Psoas muscle (tissue), 8 donors: ENCODE measurements around the gene ACSBG1. TPM values are rescaled to one million over a fixed set of nuclear protein-coding genes. Genes with fewer than 3 reads are reported as not detected.

Experiments
- ATAC-seq, 4 donors: fragments of 200-7000 bp; cut with Tn5 transposase; one replicate each; pipeline ENCODE4 v1.9.1; 2020; ENCODE audit warnings: moderate library complexity in 3 of 4, mild to moderate bottlenecking in 2 of 4
- DNase-seq, 2 donors: peaks; one replicate each; pipeline ENCODE4 v3.0.0-alpha.2; 2020
- H3K27ac ChIP-seq: fragments of 200-600 bp; one replicate; pipeline ENCODE4 v1.8.0; 2022
- H3K27me3 ChIP-seq, 3 donors: fragments of 200-600 bp in 1 of 3; one replicate each; pipeline versions ENCODE4 v1.6.1 to v1.8.0; 2013 to 2022; ENCODE audit warnings: low read length in 2 of 3, mild to moderate bottlenecking in 2 of 3, moderate library complexity in 1 of 3; ENCODE audit not compliant: insufficient read depth in 3 of 3
- H3K36me3 ChIP-seq, 2 donors: fragments of 200-600 bp in 1 of 2; one replicate each; pipeline versions ENCODE4 v1.6.1 to v1.8.0; 2013 to 2022; ENCODE audit warnings: low read depth in 1 of 2, mild to moderate bottlenecking in 1 of 2, moderate library complexity in 1 of 2; ENCODE audit not compliant: insufficient read depth in 1 of 2
- H3K4me1 ChIP-seq: fragments of 200-600 bp; one replicate; pipeline ENCODE4 v1.8.0; 2022
- H3K4me3 ChIP-seq: fragments of 200-600 bp; one replicate; pipeline ENCODE4 v1.8.0; 2022; ENCODE audit warnings: mild to moderate bottlenecking
- H3K9me3 ChIP-seq: fragments of 200-600 bp; one replicate; pipeline ENCODE4 v1.8.0; 2022
- WGBS, 3 donors: extraction: QIAGEN DNeasy Blood & Tissue Kit; methylation state at CpG; one replicate each; pipeline versions ENCODE4 v1.1.6 to v1.1.7; 2013; 5-methylcytosine and 5-hydroxymethylcytosine counted together
- intact Hi-C, 2 donors: fragments of 100-400 bp; cut with DNase I; formaldehyde crosslinking; loops; one replicate each; pipeline versions ENCODE4 v1.11.0 to v1.14.2; 2022
- polyA plus RNA-seq, 3 donors: library from polyadenylated mRNA; stranded (reverse); fragments of 200-250 nt; gene quantifications; one replicate each; pipeline ENCODE4 v1.2.3, GENCODE V29; 2013
- total RNA-seq, 4 donors: library from RNA; stranded (reverse); fragmentation: NEBNext Ultra II Directional in 2 of 4; extraction: Animal tissue kit (Norgen Biotek cat#: 25700) in 2 of 4; gene quantifications; one replicate each; pipeline versions ENCODE4 v1.2.1 to v1.2.4, GENCODE V29; 2021 to 2023
- TF ChIP-seq, protein P1 (sequence below): fragments of 200-600 bp; IDR thresholded peaks from one replicate; pipeline ENCODE4 v1.8.0; 2022; ENCODE audit warnings: antibody characterized with exemption
- donor health status: healthy with polysubstance abuse.
- donor health status: DM: no; HTN: no; CAD: no; lungs with moderate emphysema.
- donor health status: Bipolar disorder and iron deficiency.
- donor health status: healthy.
- donor health status: DM: yes; HTN: yes; CAD: no.
- donor health status: DM: no; HTN: no; CAD: no.
- donor health status: DM: no; HTN: no; CAD: no.
- donor health status: DM: yes; HTN: yes; CAD: no.

ACSBG1 gene
- total and polyA plus RNA-seq, 7 donors, result 0.12 to 0.64 (median 0.51) TPM; not detected in 3

GRCh38 chr15:78129077-78129750, 105.2 kb downstream of the ACSBG1 start:
- Histone ChIP-seq H3K27ac (peak overlapping the region; percentile 46), H3K9me3 (no peaks in the 10 kb centered on the region), H3K4me1 (peaks cover 19% of the 10 kb centered on the region), H3K27me3 (no peaks in the 10 kb centered on the region), H3K36me3 (no peaks in the 10 kb centered on the region), H3K4me3 (peak overlapping the region; percentile 4)
- intact Hi-C loops, result loop anchor here (5.0 kb wide), 3 partner anchors 33 to 113 kb away; no protein-coding TSS in a partner anchor
- TF ChIP-seq, protein P1, sequence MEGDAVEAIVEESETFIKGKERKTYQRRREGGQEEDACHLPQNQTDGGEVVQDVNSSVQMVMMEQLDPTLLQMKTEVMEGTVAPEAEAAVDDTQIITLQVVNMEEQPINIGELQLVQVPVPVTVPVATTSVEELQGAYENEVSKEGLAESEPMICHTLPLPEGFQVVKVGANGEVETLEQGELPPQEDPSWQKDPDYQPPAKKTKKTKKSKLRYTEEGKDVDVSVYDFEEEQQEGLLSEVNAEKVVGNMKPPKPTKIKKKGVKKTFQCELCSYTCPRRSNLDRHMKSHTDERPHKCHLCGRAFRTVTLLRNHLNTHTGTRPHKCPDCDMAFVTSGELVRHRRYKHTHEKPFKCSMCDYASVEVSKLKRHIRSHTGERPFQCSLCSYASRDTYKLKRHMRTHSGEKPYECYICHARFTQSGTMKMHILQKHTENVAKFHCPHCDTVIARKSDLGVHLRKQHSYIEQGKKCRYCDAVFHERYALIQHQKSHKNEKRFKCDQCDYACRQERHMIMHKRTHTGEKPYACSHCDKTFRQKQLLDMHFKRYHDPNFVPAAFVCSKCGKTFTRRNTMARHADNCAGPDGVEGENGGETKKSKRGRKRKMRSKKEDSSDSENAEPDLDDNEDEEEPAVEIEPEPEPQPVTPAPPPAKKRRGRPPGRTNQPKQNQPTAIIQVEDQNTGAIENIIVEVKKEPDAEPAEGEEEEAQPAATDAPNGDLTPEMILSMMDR, result no peak
- WGBS, 3 donors, result 25 to 49% (median 28%) methylated on average over 6 to 8 of the region's 8 CpGs
- DNase-seq, result peak; percentile 37 to 72
- peak; percentile 65 to 78 (median 68) for ATAC-seq

DNA sequence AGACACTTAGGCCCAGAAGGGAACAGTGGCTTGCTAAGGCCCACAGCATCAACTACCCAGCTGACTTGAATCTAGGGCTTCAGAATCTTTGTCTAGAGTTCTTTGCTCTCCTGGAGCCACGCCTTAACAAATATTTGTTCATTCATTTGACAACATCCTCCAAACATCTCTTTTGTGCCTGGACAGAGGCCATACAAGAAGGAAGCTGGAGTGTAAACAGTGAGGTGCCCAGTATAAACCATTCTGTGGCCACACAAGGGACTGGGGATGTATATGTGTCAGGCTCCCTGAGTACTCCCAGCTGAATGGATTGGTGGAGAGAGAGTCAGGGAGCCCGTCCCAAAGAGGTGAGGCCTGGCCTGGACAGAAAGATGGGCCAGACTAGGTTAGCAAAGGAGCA, 106.5 kb downstream of the ACSBG1 start:
- H3K27me3 ChIP-seq, result no peaks in the 10 kb centered on the region
- TF ChIP-seq, protein P1, result no peak
- H3K36me3 ChIP-seq, result no peaks in the 10 kb centered on the region
- 92 to 96% (median 95%) methylated on average over 2 of the region's 2 CpGs for WGBS, 3 donors
- H3K4me1 ChIP-seq, result peaks cover 19% of the 10 kb centered on the region
- intact Hi-C loops, result loop anchor here (5.0 kb wide), 3 partner anchors 34 to 114 kb away; no protein-coding TSS in a partner anchor
- H3K9me3 ChIP-seq, result no peaks in the 10 kb centered on the region
- DNase-seq, result no peak
- no peak overlapping the region for H3K27ac ChIP-seq
- no peak overlapping the region for H3K4me3 ChIP-seq
- no peak for ATAC-seq

DNA sequence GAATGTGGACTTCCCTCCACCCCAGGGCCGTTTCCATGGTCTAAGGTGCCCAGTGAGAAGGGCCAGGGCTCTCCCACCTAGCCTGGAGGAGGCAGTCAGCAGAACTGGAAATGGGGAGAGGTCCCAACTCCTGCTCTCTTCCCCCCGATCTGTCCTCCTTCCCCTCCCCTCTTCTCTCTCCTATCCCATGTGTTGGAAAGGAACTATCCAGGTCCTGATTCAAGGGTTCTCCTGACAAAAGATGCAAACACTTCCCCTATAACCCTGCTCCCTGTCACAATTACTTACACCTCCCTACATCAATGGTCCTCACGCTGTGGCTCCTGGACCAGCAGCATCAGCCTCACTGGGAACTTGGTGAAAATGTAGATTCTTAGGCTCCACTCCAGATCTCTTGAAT, 109.1 kb downstream of the ACSBG1 start:
- ATAC-seq (no peak), DNase-seq (no peak)
- no peak overlapping the region for H3K4me3 ChIP-seq
- H3K27ac ChIP-seq, result no peak overlapping the region
- intact Hi-C loops, result loop anchor here (5.0 kb wide), 3 partner anchors 37 to 117 kb away; no protein-coding TSS in a partner anchor
- no peaks in the 10 kb centered on the region for H3K36me3 ChIP-seq
- 82 to 92% (median 89%) methylated on average over 3 of the region's 3 CpGs for WGBS, 3 donors
- H3K4me1 ChIP-seq, result peaks cover 11% of the 10 kb centered on the region
- H3K27me3 ChIP-seq, result no peaks in the 10 kb centered on the region
- TF ChIP-seq, protein P1, result no peak
- no peaks in the 10 kb centered on the region for H3K9me3 ChIP-seq

DNA sequence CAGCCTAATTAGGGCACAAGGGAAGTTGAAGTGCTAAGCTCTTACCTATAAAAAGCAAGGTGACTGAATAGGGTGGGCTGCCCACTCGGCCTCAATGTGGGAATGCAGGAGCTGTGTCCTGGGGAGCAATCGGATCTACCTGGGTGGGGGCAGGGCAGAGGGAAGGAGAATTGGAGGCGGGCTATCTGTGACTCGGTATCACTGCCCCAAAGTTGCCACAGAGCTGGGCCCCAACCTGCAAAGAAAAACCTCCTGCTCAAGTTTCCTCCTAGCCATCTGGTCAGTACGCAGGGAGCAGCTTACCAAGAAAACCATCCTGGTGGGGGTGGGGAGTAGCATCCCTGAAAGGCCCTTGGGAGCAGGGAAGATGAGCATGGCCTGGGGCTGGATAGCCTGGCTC, 113.8 kb downstream of the ACSBG1 start:
- intact Hi-C loops, result loop anchor here in 1 of 2 donors (5.0 kb wide), 1 partner anchor 112 kb away; the partner anchor contains the start of gene ACSBG1
- ATAC-seq, result peak in 1 of 4 donors; percentile 40

More for the DNA sequence above, 113.8 kb downstream of the ACSBG1 start:
- TF ChIP-seq, protein P1, result no peak
- H3K4me3 ChIP-seq, result no peak overlapping the region
- no peak overlapping the region for H3K27ac ChIP-seq
- no peak for DNase-seq
- 49 to 88% (median 50%) methylated on average over 5 of the region's 5 CpGs for WGBS, 3 donors
- H3K9me3 ChIP-seq, result no peaks in the 10 kb centered on the region
- H3K36me3 ChIP-seq, result no peaks in the 10 kb centered on the region
- no peaks in the 10 kb centered on the region for H3K4me1 ChIP-seq
- H3K27me3 ChIP-seq, result no peaks in the 10 kb centered on the region

Other genes with a start within 250 kb of the ACSBG1 start
- gene TBC1D2B, start 156.9 kb downstream of the ACSBG1 start, total RNA-seq, result 10 to 100 TPM in 1 of 4 donors, 1 to 10 TPM in 3; 6.8 to 11.8 (median 8.8) TPM
- 1 to 10 TPM; 2.8 to 5.6 (median 3.4) TPM for gene TBC1D2B, start 156.9 kb downstream of the ACSBG1 start, polyA plus RNA-seq
- not detected for gene SH2D7, start 142.0 kb downstream of the ACSBG1 start, total RNA-seq
- gene SH2D7, start 142.0 kb downstream of the ACSBG1 start, polyA plus RNA-seq, result not detected
- gene CIB2, start 103.1 kb downstream of the ACSBG1 start, total RNA-seq, result 10 to 100 TPM in 1 of 4 donors, 1 to 10 TPM in 3; 2.4 to 18.0 (median 6.6) TPM
- 1 to 10 TPM; 3.7 to 9.7 (median 4.7) TPM for gene CIB2, start 103.1 kb downstream of the ACSBG1 start, polyA plus RNA-seq
- 100 to 1,000 TPM; 203 to 309 (median 251) TPM for gene IDH3A, start 85.2 kb downstream of the ACSBG1 start, total RNA-seq
- 100 to 1,000 TPM; 154 to 228 (median 179) TPM for gene IDH3A, start 85.2 kb downstream of the ACSBG1 start, polyA plus RNA-seq
- gene DNAJA4, start 30.0 kb upstream of the ACSBG1 start, total RNA-seq, result 100 to 1,000 TPM in 3 of 4 donors, 10 to 100 TPM in 1; 78.5 to 263 (median 184) TPM
- 100 to 1,000 TPM; 154 to 276 (median 188) TPM for gene DNAJA4, start 30.0 kb upstream of the ACSBG1 start, polyA plus RNA-seq
- gene SKIC8, start 65.0 kb upstream of the ACSBG1 start, total RNA-seq, result 10 to 100 TPM; 17.7 to 38.6 (median 30.8) TPM
- 10 to 100 TPM; 32.9 to 48.9 (median 39.7) TPM for gene SKIC8, start 65.0 kb upstream of the ACSBG1 start, polyA plus RNA-seq
- not detected for gene CRABP1, start 105.8 kb upstream of the ACSBG1 start, total RNA-seq
- under 1 TPM in 1 of 3 donors, not detected in 2; 0.05 TPM for gene CRABP1, start 105.8 kb upstream of the ACSBG1 start, polyA plus RNA-seq
- gene IREB2, start 203.7 kb upstream of the ACSBG1 start, total RNA-seq, result 10 to 100 TPM; 29.2 to 46.5 (median 42.9) TPM
- 10 to 100 TPM; 11.0 to 24.6 (median 11.3) TPM for gene IREB2, start 203.7 kb upstream of the ACSBG1 start, polyA plus RNA-seq